Non-pigmented ciliary epithelial cell (primary cell): Measurements from ENCODE around the gene COL27A1.
"Not testable (repeated sequence)": the region's sequence is repeated elsewhere in the genome, so short reads cannot be mapped to it uniquely, and the experiment has no call there.

Experiments used
- DNase-seq: peaks from one replicate; pipeline ENCODE4 v3.0.0-alpha.2; 2010; ENCODE audit warnings: low read depth

COL27A1 gene

GRCh38 chr9:114185570-114186490, 30.5 kb downstream of the COL27A1 start:
- DNase-seq = no peak

- DNase-seq = no peak
Observed at GRCh38 chr9:114186605-114187289, 31.4 kb downstream of the COL27A1 start.

GRCh38 chr9:114187827-114188226, 32.5 kb downstream of the COL27A1 start:
- no peak for DNase-seq

GRCh38 chr9:114189823-114190562, 34.7 kb downstream of the COL27A1 start:
- no peak for DNase-seq

- DNase-seq = no peak
Observed at GRCh38 chr9:114190563-114190905, 35.2 kb downstream of the COL27A1 start.

GRCh38 chr9:114191402-114191801, 36.1 kb downstream of the COL27A1 start:
- not testable (repeated sequence) for DNase-seq

- no peak for DNase-seq
Observed at GRCh38 chr9:114192539-114192938, 37.2 kb downstream of the COL27A1 start.

GRCh38 chr9:114193090-114193489, 37.8 kb downstream of the COL27A1 start:
- no peak for DNase-seq

GRCh38 chr9:114196117-114196516, 40.8 kb downstream of the COL27A1 start:
- DNase-seq = no peak

GRCh38 chr9:114196979-114197622, 41.8 kb downstream of the COL27A1 start:
- no peak for DNase-seq

- DNase-seq = no peak
Observed at GRCh38 chr9:114198249-114199040, 43.1 kb downstream of the COL27A1 start.

- DNase-seq = no peak
Observed at GRCh38 chr9:114200721-114201300, 45.5 kb downstream of the COL27A1 start.

GRCh38 chr9:114202396-114202795, 47.1 kb downstream of the COL27A1 start:
- DNase-seq = no peak

- no peak for DNase-seq
Observed at GRCh38 chr9:114202849-114203248, 47.5 kb downstream of the COL27A1 start.

- no peak for DNase-seq
Observed at GRCh38 chr9:114203410-114204140, 48.2 kb downstream of the COL27A1 start.

- DNase-seq = no peak
Observed at GRCh38 chr9:114204265-114204664, 48.9 kb downstream of the COL27A1 start.

- no peak for DNase-seq
Observed at GRCh38 chr9:114205171-114206015, 50.1 kb downstream of the COL27A1 start.

- DNase-seq = no peak
Observed at GRCh38 chr9:114206221-114206789, 51.0 kb downstream of the COL27A1 start.
